Cardiac fibroblast (primary cell): ENCODE results near the gene NHSL2.
"Not testable (repeated sequence)": the region's sequence is repeated elsewhere in the genome, so short reads cannot be mapped to it uniquely, and the experiment has no call there.

Experiments
- DNase-seq, 2 donors: peaks; one replicate each; pipeline versions ENCODE4 v3.0.0 to v3.0.0-alpha.2; 2010; ENCODE audit warnings: low read depth in 2 of 2
- H3K4me3 ChIP-seq, 2 donors: replicated peaks in 1 of 2; 1 replicate in 1 of 2; 2 replicates in 1 of 2; pipeline ENCODE4 v1.5.1; 2011; ENCODE audit warnings: low read depth in 2 of 2, low read length in 2 of 2, mild to moderate bottlenecking in 2 of 2, moderate library complexity in 1 of 2
- CTCF ChIP-seq: IDR thresholded peaks from one replicate; pipeline ENCODE4 v1.5.1; 2011; ENCODE audit warnings: low read depth, mild to moderate bottlenecking, low read length, inconsistent platforms

The NHSL2 gene

GRCh38 chrX:71953946-71954345, 43.3 kb downstream of the NHSL2 start:
- DNase-seq, result no peak
- H3K4me3 ChIP-seq, result no peak overlapping the region
- TF ChIP-seq CTCF, result no peak

- DNase-seq, result no peak
- TF ChIP-seq CTCF, result no peak
- no peak overlapping the region for H3K4me3 ChIP-seq
Observed at GRCh38 chrX:71954458-71954857, 43.8 kb downstream of the NHSL2 start.

GRCh38 chrX:71955530-71956120, 45.0 kb downstream of the NHSL2 start:
- no peak for DNase-seq
- TF ChIP-seq CTCF, result no peak

GRCh38 chrX:71958281-71958675, 47.6 kb downstream of the NHSL2 start:
- no peak for DNase-seq
- no peak for TF ChIP-seq CTCF
- H3K4me3 ChIP-seq, result no peak overlapping the region

More at GRCh38 chrX:71955530-71956120, 45.0 kb downstream of the NHSL2 start:
- H3K4me3 ChIP-seq, result no peak overlapping the region

- DNase-seq, H3K4me3 ChIP-seq: not testable (repeated sequence)
Observed at GRCh38 chrX:71964184-71964583, 53.5 kb downstream of the NHSL2 start.

- H3K4me3 ChIP-seq, result no peak overlapping the region
- DNase-seq, result no peak
- no peak for TF ChIP-seq CTCF
Observed at GRCh38 chrX:71974916-71975315, 64.3 kb downstream of the NHSL2 start.

GRCh38 chrX:71976753-71977152, 66.1 kb downstream of the NHSL2 start:
- no peak for TF ChIP-seq CTCF
- H3K4me3 ChIP-seq, result no peak overlapping the region
- peak; percentile 9 to 11 for DNase-seq
